ENCODE results near the gene YWHAQ. TPM values are rescaled to one million over a fixed set of nuclear protein-coding genes. Genes with fewer than 3 reads are reported as not detected.

YWHAQ gene
- total and polyA plus RNA-seq, 4 donors = 68.8 to 145 (median 88.0) TPM

- H3K4me3 ChIP-seq (ENCODE audit: low read depth in 1 of 3, low read length in 3 of 3) = no peak overlapping the region
- H3K9ac ChIP-seq (ENCODE audit: low read depth in 1 of 2, low read length in 2 of 2) = no peak overlapping the region
- WGBS = 80% methylated on average over 9 of the region's 9 CpGs
- no peak overlapping the region for H3K27ac ChIP-seq (ENCODE audit: low read depth in 1 of 2, low read length in 2 of 2)
- H3K9me3 ChIP-seq (ENCODE audit: control insufficient read depth in 4 of 4, low read length in 3 of 4) = no peaks in the 10 kb centered on the region
- TF ChIP-seq JUND (IDR thresholded peaks at IDR 0.05) (no peak), EGR1 (IDR thresholded peaks at IDR 0.05; ENCODE audit: low read depth in 2 of 2) (no peak), RXRA (IDR thresholded peaks at IDR 0.05) (no peak), TAF1 (conservative IDR thresholded peaks at IDR 0.05) (no peak), FOXA2 (IDR thresholded peaks at IDR 0.05) (no peak), REST (IDR thresholded peaks at IDR 0.05) (no peak), NR2F2 (IDR thresholded peaks at IDR 0.05) (no peak), ATF3 (IDR thresholded peaks at IDR 0.05) (no peak), CTCF (IDR thresholded peaks at IDR 0.05; ENCODE audit: low read depth, low read length, missing input control) (no peak), SP1 (IDR thresholded peaks at IDR 0.05) (no peak)
- H3K27me3 ChIP-seq (ENCODE audit: control insufficient read depth in 4 of 4, insufficient read depth in 4 of 4, low read length in 3 of 4) = no peaks in the 10 kb centered on the region
- H3K4me1 ChIP-seq (ENCODE audit: control insufficient read depth in 4 of 4, insufficient read depth in 4 of 4, low read length in 3 of 4) = no peaks in the 10 kb centered on the region
- no peaks in the 10 kb centered on the region for H3K36me3 ChIP-seq (ENCODE audit: control insufficient read depth in 4 of 4, insufficient read depth in 3 of 4, low read depth in 1 of 4, low read length in 3 of 4)
- DNase-seq (ENCODE audit: low spot score) = no peak
Observed at GRCh38 chr2:9644603-9645002, 13.8 kb upstream of the YWHAQ start.

GRCh38 chr2:9644021-9644420, 13.2 kb upstream of the YWHAQ start:
- Histone ChIP-seq H3K27me3 (ENCODE audit: control insufficient read depth in 4 of 4, insufficient read depth in 4 of 4, low read length in 3 of 4) (no peaks in the 10 kb centered on the region), H3K36me3 (ENCODE audit: control insufficient read depth in 4 of 4, insufficient read depth in 3 of 4, low read depth in 1 of 4, low read length in 3 of 4) (no peaks in the 10 kb centered on the region), H3K4me1 (ENCODE audit: control insufficient read depth in 4 of 4, insufficient read depth in 4 of 4, low read length in 3 of 4) (no peaks in the 10 kb centered on the region), H3K27ac (ENCODE audit: low read depth in 1 of 2, low read length in 2 of 2) (no peak overlapping the region), H3K4me3 (ENCODE audit: low read depth in 1 of 3, low read length in 3 of 3) (no peak overlapping the region), H3K9ac (ENCODE audit: low read depth in 1 of 2, low read length in 2 of 2) (no peak overlapping the region), H3K9me3 (ENCODE audit: control insufficient read depth in 4 of 4, low read length in 3 of 4) (no peaks in the 10 kb centered on the region)
- WGBS = 79% methylated on average over 7 of the region's 7 CpGs
- no peak for DNase-seq (ENCODE audit: low spot score)
- TF ChIP-seq SP1 (IDR thresholded peaks at IDR 0.05) (no peak), TAF1 (conservative IDR thresholded peaks at IDR 0.05) (no peak), MAX (IDR thresholded peaks at IDR 0.05) (no peak), RAD21 (IDR thresholded peaks at IDR 0.05) (no peak), RXRA (IDR thresholded peaks at IDR 0.05) (no peak), JUND (IDR thresholded peaks at IDR 0.05) (no peak), HNF4A (conservative IDR thresholded peaks at IDR 0.05) (no peak), FOXA1 (IDR thresholded peaks at IDR 0.05) (no peak), NR2F2 (IDR thresholded peaks at IDR 0.05) (no peak), HNF4G (IDR thresholded peaks at IDR 0.05) (no peak), YY1 (IDR thresholded peaks at IDR 0.05) (no peak), CTCF (IDR thresholded peaks at IDR 0.05; ENCODE audit: low read depth, low read length, missing input control) (no peak), REST (IDR thresholded peaks at IDR 0.05) (no peak), GABPA (IDR thresholded peaks at IDR 0.05 in 1 of 2, conservative IDR thresholded peaks at IDR 0.05 in 1 of 2) (no peak), EGR1 (IDR thresholded peaks at IDR 0.05; ENCODE audit: low read depth in 2 of 2) (no peak), ATF3 (IDR thresholded peaks at IDR 0.05) (no peak), FOXA2 (IDR thresholded peaks at IDR 0.05) (no peak)

Measured in liver (tissue), 9 donors.